Renal pelvis (tissue), 4 donors: ENCODE data around the gene ATP10B. TPM values are rescaled to one million over a fixed set of nuclear protein-coding genes. Genes with fewer than 3 reads are reported as not detected.
"Not testable (repeated sequence)": the region's sequence is repeated elsewhere in the genome, so short reads cannot be mapped to it uniquely, and the experiment has no call there.

Experiments used
- DNase-seq: peaks from one replicate; pipeline ENCODE4 v3.0.0-alpha.2; 2013
- polyA plus RNA-seq, 3 donors: library from polyadenylated mRNA; unstranded; fragments of 120-200 nt; gene quantifications; one replicate each; pipeline ENCODE4 v1.2.1, GENCODE V29; 2013; ENCODE audit not compliant: insufficient read length in 3 of 3

ATP10B gene
- polyA plus RNA-seq, 3 donors, result 0.78 to 0.94 (median 0.83) TPM

GRCh38 chr5:160760008-160760407 is 92.0 kb downstream of the ATP10B start:
- DNase-seq, result no peak

GRCh38 chr5:160757194-160757593 is 94.8 kb downstream of the ATP10B start:
- DNase-seq, result no peak

GRCh38 chr5:160750938-160751657 is 100.9 kb downstream of the ATP10B start:
- no peak for DNase-seq

- DNase-seq, result no peak
These were observed 102.3 kb downstream of the ATP10B start for GRCh38 chr5:160749682-160750081.

- no peak for DNase-seq
These were observed 103.0 kb downstream of the ATP10B start for GRCh38 chr5:160749026-160749425.

GRCh38 chr5:160747987-160748386 is 104.0 kb downstream of the ATP10B start:
- DNase-seq, result no peak

- no peak for DNase-seq
These were observed 104.5 kb downstream of the ATP10B start for GRCh38 chr5:160747559-160747958.

GRCh38 chr5:160744268-160745101 is 107.5 kb downstream of the ATP10B start:
- DNase-seq, result no peak

- DNase-seq, result no peak
These were observed 109.0 kb downstream of the ATP10B start for GRCh38 chr5:160743027-160743426.

GRCh38 chr5:160742446-160742845 is 109.6 kb downstream of the ATP10B start:
- DNase-seq, result no peak

- DNase-seq, result no peak
These were observed 124.6 kb downstream of the ATP10B start for GRCh38 chr5:160727296-160727997.

GRCh38 chr5:160726721-160727120 is 125.3 kb downstream of the ATP10B start:
- DNase-seq, result no peak

GRCh38 chr5:160720822-160721221 is 131.2 kb downstream of the ATP10B start:
- no peak for DNase-seq

GRCh38 chr5:160715508-160715907 is 136.5 kb downstream of the ATP10B start:
- DNase-seq, result not testable (repeated sequence)

- no peak for DNase-seq
These were observed 148.3 kb downstream of the ATP10B start for GRCh38 chr5:160703547-160704189.

GRCh38 chr5:160702934-160703333 is 149.1 kb downstream of the ATP10B start:
- DNase-seq, result no peak

- DNase-seq, result no peak
These were observed 149.7 kb downstream of the ATP10B start for GRCh38 chr5:160702311-160702803.

GRCh38 chr5:160701403-160701802 is 150.6 kb downstream of the ATP10B start:
- DNase-seq, result no peak

- peak; percentile 33 for DNase-seq
These were observed 152.7 kb downstream of the ATP10B start for GRCh38 chr5:160699301-160699700.

GRCh38 chr5:160697281-160697680 is 154.7 kb downstream of the ATP10B start:
- no peak for DNase-seq

- no peak for DNase-seq
These were observed 157.1 kb downstream of the ATP10B start for GRCh38 chr5:160694896-160695295.
